NCI-H2081 (cell line): ENCODE data around the gene PIP5K1B.
A peak's percentile ranks its signal among the peaks of the same experiment; 100 is the strongest.
"Not testable (repeated sequence)": the region's sequence is repeated elsewhere in the genome, so short reads cannot be mapped to it uniquely, and the experiment has no call there.

Source experiments
- DNase-seq, 2 experiments: peaks; one replicate each; lab custom pipeline; 2025; lab: John Stamatoyannopoulos, UW

The PIP5K1B gene

DNA sequence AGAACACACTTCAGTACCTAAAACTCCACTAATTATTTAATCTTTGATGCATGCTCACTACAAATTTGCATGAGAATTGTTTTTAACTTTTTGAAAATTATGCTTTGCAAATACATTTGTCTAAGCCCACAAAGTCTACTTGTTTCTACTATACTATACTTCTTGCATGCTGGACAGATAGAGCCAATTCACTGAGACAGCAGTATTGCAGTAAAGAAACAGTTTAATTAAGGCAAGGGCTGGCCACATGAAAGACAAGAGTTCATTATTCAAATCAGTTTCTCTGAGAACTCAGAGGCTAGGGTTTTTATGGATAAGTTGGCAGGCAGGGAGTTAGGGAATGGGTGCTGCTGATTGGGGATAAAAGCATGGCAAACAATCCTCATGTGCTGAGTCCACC is 324.5 kb downstream of the PIP5K1B start:
- no peak for DNase-seq

DNA sequence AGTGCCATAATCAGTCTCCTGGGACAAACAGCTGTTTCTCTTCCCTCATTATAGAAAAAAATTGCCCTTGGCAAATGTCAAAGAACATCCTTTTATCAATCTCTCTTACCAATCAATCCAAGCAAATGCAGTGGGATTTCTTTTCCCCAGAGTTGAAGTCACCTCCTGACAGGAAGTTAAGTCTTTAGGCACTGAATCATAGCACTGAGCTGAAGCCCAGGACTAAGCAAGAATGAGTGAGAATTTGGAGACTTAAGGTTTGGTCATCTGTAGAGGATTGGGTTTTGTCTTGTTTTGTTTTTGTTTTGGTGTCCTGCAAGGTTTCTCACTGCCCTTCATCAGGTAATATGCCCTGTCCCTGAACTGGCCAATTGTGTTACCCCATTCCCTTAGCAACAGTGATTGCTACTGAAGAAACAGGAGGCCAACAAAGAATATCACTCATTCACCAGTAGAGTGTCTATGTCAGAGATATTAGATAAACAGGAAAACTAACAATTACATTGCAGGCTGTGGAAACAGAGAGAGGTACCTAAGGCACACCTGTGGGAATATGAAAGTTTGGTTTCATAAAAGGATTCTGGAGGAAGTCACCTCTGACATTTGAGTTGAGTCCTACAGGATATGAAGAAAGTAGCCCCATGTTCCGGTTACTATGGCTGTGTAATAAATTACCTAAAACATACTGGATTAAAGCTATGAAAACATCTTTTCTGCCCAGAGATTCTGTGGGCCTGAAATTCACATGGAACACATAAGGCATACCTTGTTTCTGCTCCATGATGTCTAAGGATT is 326.0 kb downstream of the PIP5K1B start:
- no peak for DNase-seq

DNA sequence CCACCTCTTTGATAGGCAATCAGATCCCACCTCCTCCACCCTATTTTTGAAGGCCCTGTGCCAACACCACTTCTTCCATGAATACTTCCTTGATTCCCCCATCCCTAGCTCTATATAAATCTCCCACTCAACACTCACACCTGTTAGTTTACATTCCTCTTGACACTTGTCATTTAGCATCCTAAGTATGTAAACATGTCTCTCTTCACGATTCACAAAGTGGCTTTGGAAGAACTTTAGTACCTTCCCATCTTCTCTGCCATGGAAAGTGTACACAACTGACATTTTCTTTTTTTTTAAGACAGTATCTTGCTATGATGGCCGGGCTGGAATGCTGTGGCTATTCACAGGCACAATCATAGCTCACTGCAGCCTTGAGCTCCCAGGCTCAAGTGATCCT is 329.0 kb downstream of the PIP5K1B start:
- no peak for DNase-seq

DNA sequence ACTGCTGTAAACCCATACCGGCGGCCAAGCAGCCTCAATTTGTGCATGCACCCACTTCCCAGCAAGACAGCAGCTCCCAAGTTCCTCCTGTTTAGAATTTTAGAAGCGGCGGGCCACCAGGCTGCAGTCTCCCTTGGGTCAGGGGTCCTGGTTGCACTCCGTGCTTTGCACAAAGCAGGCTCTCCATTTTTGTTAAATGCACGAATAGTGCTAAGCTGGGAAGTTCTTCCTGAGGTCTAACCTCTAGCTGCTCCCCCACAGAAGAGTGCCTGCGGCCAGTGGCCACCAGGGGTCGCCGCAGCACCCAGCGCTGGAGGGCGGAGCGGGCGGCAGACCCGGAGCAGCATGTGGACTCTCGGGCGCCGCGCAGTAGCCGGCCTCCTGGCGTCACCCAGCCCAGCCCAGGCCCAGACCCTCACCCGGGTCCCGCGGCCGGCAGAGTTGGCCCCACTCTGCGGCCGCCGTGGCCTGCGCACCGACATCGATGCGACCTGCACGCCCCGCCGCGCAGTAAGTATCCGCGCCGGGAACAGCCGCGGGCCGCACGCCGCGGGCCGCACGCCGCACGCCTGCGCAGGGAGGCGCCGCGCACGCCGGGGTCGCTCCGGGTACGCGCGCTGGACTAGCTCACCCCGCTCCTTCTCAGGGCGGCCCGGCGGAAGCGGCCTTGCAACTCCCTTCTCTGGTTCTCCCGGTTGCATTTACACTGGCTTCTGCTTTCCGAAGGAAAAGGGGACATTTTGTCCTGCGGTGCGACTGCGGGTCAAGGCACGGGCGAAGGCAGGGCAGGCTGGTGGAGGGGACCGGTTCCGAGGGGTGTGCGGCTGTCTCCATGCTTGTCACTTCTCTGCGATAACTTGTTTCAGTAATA is 330.6 kb downstream of the PIP5K1B start, which contains the start of gene FXN:
TSS of gene FXN (plus strand) at position 315 of the 871 bp plus-strand sequence. CDS start at position 346, 31 bp downstream.
- DNase-seq = peak; percentile 73 to 80

DNA sequence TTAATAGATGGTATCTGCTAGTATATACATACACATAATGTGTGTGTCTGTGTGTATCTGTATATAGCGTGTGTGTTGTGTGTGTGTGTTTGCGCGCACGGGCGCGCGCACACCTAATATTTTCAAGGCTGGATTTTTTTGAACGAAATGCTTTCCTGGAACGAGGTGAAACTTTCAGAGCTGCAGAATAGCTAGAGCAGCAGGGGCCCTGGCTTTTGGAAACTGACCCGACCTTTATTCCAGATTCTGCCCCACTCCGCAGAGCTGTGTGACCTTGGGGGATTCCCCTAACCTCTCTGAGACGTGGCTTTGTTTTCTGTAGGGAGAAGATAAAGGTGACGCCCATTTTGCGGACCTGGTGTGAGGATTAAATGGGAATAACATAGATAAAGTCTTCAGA is 331.3 kb downstream of the PIP5K1B start:
- no peak for DNase-seq

DNA sequence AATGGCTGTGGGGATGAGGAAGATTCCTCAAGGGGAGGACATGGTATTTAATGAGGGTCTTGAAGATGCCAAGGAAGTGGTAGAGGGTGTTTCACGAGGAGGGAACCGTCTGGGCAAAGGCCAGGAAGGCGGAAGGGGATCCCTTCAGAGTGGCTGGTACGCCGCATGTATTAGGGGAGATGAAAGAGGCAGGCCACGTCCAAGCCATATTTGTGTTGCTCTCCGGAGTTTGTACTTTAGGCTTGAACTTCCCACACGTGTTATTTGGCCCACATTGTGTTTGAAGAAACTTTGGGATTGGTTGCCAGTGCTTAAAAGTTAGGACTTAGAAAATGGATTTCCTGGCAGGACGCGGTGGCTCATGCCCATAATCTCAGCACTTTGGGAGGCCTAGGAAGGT is 331.8 kb downstream of the PIP5K1B start:
- no peak for DNase-seq

DNA sequence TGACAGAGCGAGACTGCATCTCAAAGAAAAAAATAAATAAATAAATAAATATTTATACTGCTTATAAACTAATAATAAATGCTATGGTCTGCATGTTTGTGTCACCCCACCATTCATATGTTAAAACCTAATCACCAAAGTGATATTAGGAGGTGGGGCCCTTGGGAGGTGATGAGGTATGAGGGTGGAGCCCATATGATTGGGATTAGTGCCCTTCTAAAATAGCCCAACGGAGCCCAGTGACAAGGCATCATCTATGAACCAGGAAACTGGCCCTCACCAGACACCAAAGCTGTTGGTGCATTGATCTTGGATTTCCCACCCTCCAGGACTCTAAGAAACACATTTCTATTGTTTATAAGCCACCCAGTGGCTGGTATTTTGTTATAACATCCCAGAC is 335.6 kb downstream of the PIP5K1B start:
- no peak for DNase-seq

DNA sequence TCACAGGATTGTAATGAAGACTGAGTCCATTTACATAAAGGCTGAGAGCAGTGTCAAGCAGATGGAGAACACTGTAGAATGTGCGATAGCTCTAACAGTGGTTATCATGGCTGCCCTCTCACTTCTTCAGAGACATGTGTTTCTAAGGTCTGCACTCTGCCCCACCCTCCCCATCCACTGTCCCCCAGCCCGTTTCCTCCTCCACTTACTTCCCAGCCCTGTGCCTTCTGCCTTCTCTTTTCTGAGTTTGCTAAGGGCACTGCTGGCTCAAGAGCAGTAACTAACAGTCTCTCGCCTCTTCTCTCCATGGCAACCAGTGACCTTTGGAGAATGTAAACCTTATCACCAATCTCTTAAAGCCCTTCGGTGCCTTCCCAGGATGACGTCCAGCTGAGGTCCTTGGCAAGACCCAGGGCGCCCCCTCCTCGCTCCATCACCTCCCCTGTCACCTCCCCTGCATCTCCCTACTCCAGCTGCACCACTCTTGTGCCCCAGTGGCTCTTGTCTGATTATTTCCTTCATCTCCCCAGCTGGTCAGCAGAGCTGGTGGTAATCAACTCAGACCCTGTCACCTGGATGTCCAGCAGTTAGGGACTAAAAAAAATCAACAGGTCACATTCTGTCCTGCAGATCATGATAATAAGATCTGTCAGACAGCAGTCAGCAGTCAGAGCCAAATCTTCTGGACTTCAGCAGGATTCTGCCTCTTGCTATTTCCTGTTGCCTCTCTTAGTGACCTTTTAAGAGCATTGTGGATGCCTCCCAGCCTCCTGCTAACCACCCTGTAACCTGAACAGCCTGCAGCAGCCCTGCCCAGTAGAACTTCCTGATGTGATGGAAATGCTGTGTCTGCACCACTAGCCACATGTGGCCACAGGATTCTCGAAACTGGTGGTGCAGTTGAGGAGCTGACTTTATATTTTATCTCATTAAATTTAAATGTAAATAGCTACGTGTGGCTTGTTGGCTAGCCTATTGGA is 339.5 kb downstream of the PIP5K1B start:
- no peak for DNase-seq

DNA sequence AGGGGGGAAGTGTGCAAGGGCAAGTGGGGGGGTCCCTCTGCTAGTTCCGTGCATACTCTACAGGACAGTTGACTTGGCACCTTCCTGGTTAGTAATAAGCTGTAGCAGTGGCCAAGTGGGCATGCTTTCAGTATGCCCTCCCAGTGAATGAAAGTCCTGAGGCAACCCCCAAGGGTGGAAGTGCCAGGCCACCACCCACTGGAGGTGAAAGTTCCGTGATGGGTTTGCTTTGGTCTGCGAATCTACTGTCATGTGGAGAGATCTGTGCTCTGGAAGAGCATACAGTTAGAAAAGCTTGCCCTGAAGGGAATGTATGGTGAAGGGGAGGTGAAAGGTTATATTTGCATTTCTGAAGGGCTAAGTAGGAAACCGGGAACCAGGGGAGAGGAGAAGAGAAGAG is 340.8 kb downstream of the PIP5K1B start:
- DNase-seq = no peak

DNA sequence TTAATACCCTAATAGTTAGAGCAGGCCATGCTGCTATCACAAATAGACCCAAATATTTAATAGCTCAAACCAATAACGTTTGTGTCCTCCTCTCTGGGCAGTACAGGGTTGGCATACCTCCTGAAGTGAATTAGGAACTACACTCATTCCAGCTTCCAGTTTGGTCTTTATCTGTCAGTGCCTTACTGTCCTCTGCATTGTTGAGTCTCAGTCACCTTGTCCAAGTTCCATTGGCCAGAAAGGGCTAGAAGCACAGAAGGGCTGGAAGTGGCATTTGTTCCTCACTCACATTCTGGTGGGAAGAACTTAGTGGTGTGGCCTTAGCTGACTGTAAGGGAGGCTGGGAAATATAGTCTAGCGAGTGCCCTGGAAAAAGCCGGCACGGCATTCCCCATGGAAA is 341.7 kb downstream of the PIP5K1B start:
- DNase-seq = no peak

DNA sequence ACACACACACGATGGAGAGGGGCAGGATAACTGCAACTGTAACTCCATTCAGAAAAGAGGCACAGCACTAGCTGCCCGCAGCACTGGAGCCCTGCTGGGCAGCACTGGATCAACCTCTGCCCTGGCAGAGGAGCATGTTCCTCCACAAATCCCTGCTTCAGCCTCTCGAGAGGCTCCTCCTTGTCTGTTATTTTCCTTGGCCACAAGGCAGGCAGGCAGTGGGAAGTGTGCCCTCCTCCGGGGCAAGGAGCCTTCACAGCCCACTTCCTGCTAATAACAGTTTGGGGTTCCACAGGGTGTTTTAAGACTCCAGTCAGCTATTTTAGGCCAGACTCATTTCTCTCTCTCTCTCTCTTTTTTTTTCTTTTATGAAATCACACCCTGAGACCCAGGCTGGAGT is 342.3 kb downstream of the PIP5K1B start:
- DNase-seq = no peak

DNA sequence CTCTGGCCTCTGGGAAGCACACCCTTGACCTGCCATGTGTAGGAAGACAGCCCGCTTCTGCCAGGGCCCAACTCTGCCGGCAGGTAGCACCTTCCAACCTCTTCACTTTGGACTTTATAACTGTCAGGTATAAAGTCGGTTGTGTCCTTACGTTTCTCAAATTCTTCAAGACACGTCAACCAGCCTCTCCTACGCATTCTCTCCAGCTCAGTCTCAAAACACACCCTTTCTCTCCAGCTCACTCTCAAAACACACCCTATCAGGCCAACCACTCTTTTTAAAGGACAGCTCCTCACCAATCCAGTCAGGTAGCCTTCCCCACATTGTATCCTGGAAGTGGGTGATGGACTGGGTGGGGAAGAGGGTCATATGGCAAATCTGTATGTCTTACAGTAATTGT is 344.1 kb downstream of the PIP5K1B start:
- no peak for DNase-seq

DNA sequence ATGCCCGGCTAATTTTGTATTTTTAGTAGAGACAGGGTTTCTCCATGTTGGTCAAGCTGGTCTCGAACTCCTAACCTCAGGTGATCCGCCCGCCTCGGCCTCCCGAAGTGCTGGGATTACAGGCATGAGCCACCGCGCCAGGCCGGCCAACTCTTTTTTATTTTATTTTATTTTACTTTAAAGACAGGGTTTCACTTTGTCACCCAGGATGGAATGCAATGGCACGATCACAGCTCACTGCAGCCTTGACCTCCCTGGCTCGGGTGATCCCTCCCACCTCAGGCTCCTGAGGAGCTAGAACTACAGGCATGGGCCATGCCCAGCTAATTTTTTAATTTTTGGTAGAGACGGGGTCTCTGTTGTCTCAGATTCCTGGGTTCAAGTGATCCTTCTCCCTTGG is 345.9 kb downstream of the PIP5K1B start:
- not testable (repeated sequence) for DNase-seq

DNA sequence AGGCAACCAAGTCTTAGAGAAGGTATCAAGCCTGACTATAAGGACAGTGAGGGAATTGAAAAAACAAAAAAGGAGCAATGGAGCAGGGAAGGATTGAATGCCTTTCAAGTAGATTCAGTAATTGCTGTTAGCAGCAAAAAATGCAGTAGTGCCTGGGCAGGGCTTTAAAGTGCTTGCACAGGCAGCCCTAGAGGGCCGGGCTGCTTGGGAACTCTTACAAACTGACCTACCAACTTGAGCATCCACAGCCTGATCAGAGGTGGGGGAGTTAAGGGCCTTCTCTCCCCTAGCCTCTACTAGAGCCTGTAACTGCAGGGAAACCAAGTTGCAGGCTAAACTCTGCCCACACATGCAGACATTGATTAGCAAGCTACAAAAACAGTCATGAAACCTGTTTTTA is 349.9 kb downstream of the PIP5K1B start:
- no peak for DNase-seq

DNA sequence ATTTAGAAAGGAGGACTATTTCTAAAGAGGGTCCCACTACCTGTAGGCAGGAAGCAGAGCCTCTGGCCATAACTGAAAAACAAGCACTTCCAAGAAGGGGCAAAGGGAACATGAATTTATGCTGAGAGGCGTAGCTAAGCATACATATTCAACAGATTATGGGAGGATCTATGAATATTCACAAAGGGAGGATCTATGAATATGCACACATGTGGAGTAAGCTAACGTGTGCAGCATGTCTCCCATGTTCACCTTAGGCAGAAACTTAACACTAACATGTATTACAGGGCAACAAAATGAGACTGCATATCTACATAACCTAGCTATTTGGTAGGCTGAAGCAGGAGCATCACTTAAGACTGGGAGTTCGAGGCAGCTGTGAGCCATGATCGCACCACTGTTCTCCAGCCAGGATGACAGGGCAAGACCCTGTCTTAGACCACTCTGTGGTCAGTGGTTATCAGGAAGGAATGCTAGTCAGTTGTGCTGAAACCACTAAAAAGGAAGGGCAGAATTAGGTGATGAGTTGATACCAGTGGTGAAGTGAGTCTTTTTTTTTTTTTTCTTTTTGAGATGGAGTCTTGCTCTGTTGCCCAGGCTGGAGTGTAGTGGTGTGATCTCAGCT is 351.3 kb downstream of the PIP5K1B start:
- no peak for DNase-seq

DNA sequence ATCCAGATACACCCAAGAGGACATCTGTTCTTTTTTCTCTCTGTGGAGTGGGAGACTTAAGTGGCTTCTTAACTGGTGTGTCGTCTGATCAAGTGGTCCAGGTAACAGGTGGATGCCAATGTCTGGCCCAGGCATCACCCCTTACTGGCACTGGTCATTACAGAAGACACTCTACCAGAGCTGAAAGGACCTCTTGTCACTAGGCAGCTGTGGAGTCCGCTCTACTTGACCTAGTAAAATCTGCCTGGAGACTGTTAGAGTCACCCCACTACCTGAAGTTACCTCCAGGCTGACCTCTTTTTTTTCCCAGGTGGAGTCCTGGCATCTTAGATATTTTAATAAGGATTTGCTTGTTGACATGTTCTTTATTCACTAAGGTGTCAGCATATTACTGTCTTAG is 353.1 kb downstream of the PIP5K1B start:
- DNase-seq = no peak
